GM18873 (cell line): ENCODE measurements around the gene YTHDF1.
"Not testable (repeated sequence)": the region's sequence is repeated elsewhere in the genome, so short reads cannot be mapped to it uniquely, and the experiment has no call there.

Experiments
- ATAC-seq: cut with Tn5 transposase; IDR thresholded peaks from one replicate; pipeline ENCODE4 v1.9.1; 2021; ENCODE audit warnings: mild to moderate bottlenecking, moderate library complexity, moderate number of reproducible peaks; ENCODE audit not compliant: unreplicated experiment, low FRiP score

Gene YTHDF1

GRCh38 chr20:63216041-63216848 is at the start of gene YTHDF1:
Gene YTHDF1, minus strand, starts transcription at chr20:63216131. Its CDS starts 239 bp downstream, at chr20:63215892.
- ATAC-seq: peak; percentile 83

GRCh38 chr20:63264519-63264918 is 48.6 kb upstream of the YTHDF1 start:
- ATAC-seq: no peak

- no peak for ATAC-seq
Measured at GRCh38 chr20:63264000-63264399, 48.1 kb upstream of the YTHDF1 start.

- ATAC-seq: no peak
Measured at GRCh38 chr20:63262836-63263235, 46.9 kb upstream of the YTHDF1 start.

GRCh38 chr20:63261795-63262528 is 46.0 kb upstream of the YTHDF1 start:
- no peak for ATAC-seq

- no peak for ATAC-seq
Measured at GRCh38 chr20:63261060-63261794, 45.3 kb upstream of the YTHDF1 start.

GRCh38 chr20:63260521-63260920 is 44.6 kb upstream of the YTHDF1 start:
- no peak for ATAC-seq

- ATAC-seq: no peak
Measured at GRCh38 chr20:63259734-63260460, 44.0 kb upstream of the YTHDF1 start.

- no peak for ATAC-seq
Measured at GRCh38 chr20:63258781-63259180, 42.9 kb upstream of the YTHDF1 start.

- ATAC-seq: no peak
Measured at GRCh38 chr20:63257629-63258028, 41.7 kb upstream of the YTHDF1 start.

GRCh38 chr20:63256954-63257353 is 41.0 kb upstream of the YTHDF1 start:
- no peak for ATAC-seq

GRCh38 chr20:63255931-63256704 is 40.2 kb upstream of the YTHDF1 start:
- no peak for ATAC-seq

- ATAC-seq: no peak
Measured at GRCh38 chr20:63254606-63255384, 38.9 kb upstream of the YTHDF1 start.

- ATAC-seq: no peak
Measured at GRCh38 chr20:63254232-63254605, 38.3 kb upstream of the YTHDF1 start, which contains the start of gene NKAIN4. Gene NKAIN4, minus strand, starts transcription at chr20:63254463. Its CDS starts 13 bp downstream, at chr20:63254450.

GRCh38 chr20:63253438-63254231 is 37.7 kb upstream of the YTHDF1 start:
- ATAC-seq: no peak

- no peak for ATAC-seq
Measured at GRCh38 chr20:63253065-63253437, 37.1 kb upstream of the YTHDF1 start.

GRCh38 chr20:63252284-63252711 is 36.4 kb upstream of the YTHDF1 start:
- ATAC-seq: no peak

- not testable (repeated sequence) for ATAC-seq
Measured at GRCh38 chr20:63251350-63251749, 35.4 kb upstream of the YTHDF1 start.
